ENCODE measurements around the gene LAD1.

DNA sequence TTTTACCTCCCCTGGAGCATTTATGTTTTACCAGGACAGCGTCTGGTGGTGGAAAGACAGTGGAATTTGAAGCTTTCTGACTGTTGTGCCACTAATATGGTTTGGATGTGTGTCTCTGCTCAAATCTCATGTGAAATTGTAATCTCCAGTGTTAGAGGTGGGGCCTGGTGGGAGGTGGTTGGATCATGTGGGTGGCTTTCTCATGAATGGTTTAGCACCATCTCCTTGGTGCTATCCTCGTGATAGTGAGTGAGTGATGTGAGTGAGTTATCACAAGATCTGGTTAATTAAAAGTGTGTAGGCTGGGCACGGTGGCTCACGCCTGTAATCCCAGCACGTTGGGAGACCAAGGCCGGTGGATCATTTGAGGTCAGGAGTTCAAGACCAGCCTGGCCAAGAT lies 46.2 kb upstream of the LAD1 start:
- TF ChIP-seq CTCF (IDR thresholded peaks at IDR 0.05) (no peak), REST (IDR thresholded peaks at IDR 0.05; ENCODE audit: low read depth, low read length) (no peak), TCF12 (IDR thresholded peaks at IDR 0.05) (no peak), RAD21 (IDR thresholded peaks at IDR 0.05; ENCODE audit: low read length) (no peak), SMC3 (IDR thresholded peaks at IDR 0.05; ENCODE audit: low read depth, low read length) (no peak), POLR2AphosphoS5 (IDR thresholded peaks at IDR 0.05; ENCODE audit: low read depth, low read length) (no peak), ELF1 (IDR thresholded peaks at IDR 0.05) (no peak), CHD2 (IDR thresholded peaks at IDR 0.05; ENCODE audit: low read length, partially characterized antibody) (no peak), EP300 (IDR thresholded peaks at IDR 0.05; ENCODE audit: borderline replicate concordance in 1 of 2, low read depth in 1 of 2, low read length in 1 of 2) (no peak), RXRA (IDR thresholded peaks at IDR 0.05; ENCODE audit: borderline replicate concordance, low read depth) (no peak)
- TF ChIP-seq, protein P1, sequence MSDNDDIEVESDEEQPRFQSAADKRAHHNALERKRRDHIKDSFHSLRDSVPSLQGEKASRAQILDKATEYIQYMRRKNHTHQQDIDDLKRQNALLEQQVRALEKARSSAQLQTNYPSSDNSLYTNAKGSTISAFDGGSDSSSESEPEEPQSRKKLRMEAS (IDR thresholded peaks at IDR 0.05; ENCODE audit: low read depth), result no peak
- TF ChIP-seq, protein P2, sequence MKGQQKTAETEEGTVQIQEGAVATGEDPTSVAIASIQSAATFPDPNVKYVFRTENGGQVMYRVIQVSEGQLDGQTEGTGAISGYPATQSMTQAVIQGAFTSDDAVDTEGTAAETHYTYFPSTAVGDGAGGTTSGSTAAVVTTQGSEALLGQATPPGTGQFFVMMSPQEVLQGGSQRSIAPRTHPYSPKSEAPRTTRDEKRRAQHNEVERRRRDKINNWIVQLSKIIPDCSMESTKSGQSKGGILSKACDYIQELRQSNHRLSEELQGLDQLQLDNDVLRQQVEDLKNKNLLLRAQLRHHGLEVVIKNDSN (IDR thresholded peaks at IDR 0.05; ENCODE audit: borderline replicate concordance, low read depth), result no peak

Data from SK-N-SH (cell line).